ENCODE measurements around the gene PLEKHH3. TPM values are rescaled to one million over a fixed set of nuclear protein-coding genes. Genes with fewer than 3 reads are reported as not detected.

Gene PLEKHH3
- total and polyA plus RNA-seq, 2 of the 4 experiments (the other 2 are of a cell fraction): 2.9 to 10.5 TPM

DNA sequence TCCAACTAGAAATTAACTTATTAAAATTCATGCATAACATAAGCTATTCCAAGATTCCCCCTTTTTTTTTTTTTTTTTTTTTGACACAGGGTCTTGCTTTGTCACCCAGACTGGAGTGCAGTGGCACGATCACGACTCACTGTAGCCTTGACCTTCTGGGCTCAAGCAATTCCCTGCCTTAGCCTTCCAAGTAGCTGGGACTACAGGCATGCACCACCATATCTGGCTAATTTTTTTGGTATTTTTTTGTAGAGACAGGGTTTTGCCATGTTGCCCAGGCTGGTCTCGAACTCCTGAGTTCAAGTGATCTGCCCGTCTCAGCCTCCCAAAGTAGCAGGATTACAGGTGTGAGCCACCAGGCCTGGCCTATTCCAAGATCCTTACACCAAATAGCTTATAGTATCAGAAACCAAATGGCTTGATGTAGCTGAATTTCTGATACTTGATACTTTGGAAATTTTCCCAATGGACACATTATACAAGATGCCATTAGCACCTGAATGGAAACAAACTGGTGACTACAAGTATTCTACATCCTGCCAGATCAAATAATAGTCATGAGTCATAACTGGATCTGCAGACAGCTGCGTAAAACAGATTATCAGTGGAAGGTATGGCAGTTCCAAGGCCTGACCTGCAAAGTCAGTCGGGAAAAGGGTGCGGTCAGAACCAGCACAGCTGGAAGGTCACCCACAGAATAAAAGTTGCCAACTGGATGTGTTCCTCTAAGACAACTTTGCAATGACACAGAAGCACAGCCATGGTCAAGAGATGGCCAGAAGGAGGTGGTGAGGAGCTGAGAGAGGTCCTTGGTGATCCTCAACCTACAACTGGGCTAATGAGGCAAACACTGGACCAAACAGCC lies 52.8 kb downstream of the PLEKHH3 start:
- H3K4me3 ChIP-seq (ENCODE audit: insufficient read depth, low read depth, low read length): no peak overlapping the region
- BruUV-seq (replicated peaks): no TSS peak
- peak overlapping the region; percentile 23 for H2AK9ac ChIP-seq (replicated peaks; ENCODE audit: low read depth, low read length, poor library complexity)
- no peak overlapping the region for H3K23ac ChIP-seq (ENCODE audit: low read depth, low read length)
- ATAC-seq (ENCODE audit: low read depth): no peak
- dilution Hi-C loops (cut with HindIII; ENCODE audit: low sequenced_read_pairs, unreplicated experiment): no loop called here
- no peak for TF ChIP-seq SMC3 (IDR thresholded peaks at IDR 0.05; ENCODE audit: low read depth, low read length)
- no peak for TF ChIP-seq POLR2A (IDR thresholded peaks at IDR 0.05; ENCODE audit: low read depth, low read length)
- no peak for TF ChIP-seq MAFK (IDR thresholded peaks at IDR 0.05; ENCODE audit: low read depth, low read length)
- TF ChIP-seq RCOR1 (IDR thresholded peaks at IDR 0.05; ENCODE audit: insufficient replicate concordance, low read length): no peak
- no peak for TF ChIP-seq FOS (IDR thresholded peaks at IDR 0.05; ENCODE audit: low read depth, low read length)
- TF ChIP-seq, protein P1, sequence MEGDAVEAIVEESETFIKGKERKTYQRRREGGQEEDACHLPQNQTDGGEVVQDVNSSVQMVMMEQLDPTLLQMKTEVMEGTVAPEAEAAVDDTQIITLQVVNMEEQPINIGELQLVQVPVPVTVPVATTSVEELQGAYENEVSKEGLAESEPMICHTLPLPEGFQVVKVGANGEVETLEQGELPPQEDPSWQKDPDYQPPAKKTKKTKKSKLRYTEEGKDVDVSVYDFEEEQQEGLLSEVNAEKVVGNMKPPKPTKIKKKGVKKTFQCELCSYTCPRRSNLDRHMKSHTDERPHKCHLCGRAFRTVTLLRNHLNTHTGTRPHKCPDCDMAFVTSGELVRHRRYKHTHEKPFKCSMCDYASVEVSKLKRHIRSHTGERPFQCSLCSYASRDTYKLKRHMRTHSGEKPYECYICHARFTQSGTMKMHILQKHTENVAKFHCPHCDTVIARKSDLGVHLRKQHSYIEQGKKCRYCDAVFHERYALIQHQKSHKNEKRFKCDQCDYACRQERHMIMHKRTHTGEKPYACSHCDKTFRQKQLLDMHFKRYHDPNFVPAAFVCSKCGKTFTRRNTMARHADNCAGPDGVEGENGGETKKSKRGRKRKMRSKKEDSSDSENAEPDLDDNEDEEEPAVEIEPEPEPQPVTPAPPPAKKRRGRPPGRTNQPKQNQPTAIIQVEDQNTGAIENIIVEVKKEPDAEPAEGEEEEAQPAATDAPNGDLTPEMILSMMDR (conservative IDR thresholded peaks at IDR 0.05; ENCODE audit: low read depth, low read length): no peak
- no peak for TF ChIP-seq MXI1 (IDR thresholded peaks at IDR 0.05; ENCODE audit: borderline replicate concordance, low read depth, low read length)
- TF ChIP-seq, protein P2, sequence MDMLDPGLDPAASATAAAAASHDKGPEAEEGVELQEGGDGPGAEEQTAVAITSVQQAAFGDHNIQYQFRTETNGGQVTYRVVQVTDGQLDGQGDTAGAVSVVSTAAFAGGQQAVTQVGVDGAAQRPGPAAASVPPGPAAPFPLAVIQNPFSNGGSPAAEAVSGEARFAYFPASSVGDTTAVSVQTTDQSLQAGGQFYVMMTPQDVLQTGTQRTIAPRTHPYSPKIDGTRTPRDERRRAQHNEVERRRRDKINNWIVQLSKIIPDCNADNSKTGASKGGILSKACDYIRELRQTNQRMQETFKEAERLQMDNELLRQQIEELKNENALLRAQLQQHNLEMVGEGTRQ (IDR thresholded peaks at IDR 0.05; ENCODE audit: low read depth, low read length): no peak
- H3K14ac ChIP-seq (replicated peaks; ENCODE audit: low read depth, low read length): no peak overlapping the region
- H3K18ac ChIP-seq (ENCODE audit: low read depth, low read length): no peak overlapping the region
- no peak overlapping the region for H3K4me2 ChIP-seq (ENCODE audit: low read depth, low read length)
- no peaks in the 10 kb centered on the region for H3K9me3 ChIP-seq (ENCODE audit: control insufficient read depth, insufficient read depth, low read length)
- in situ Hi-C loops (cut with MboI; ENCODE audit: low sequenced_read_pairs): no loop called here
- no peak overlapping the region for H2BK120ac ChIP-seq (ENCODE audit: low read depth, low read length)
- H2BK20ac ChIP-seq (ENCODE audit: low read depth, low read length): no peak overlapping the region
- no peak overlapping the region for H4K5ac ChIP-seq (ENCODE audit: low read depth, low read length)
- H3K4ac ChIP-seq (ENCODE audit: low read depth, low read length): no peak overlapping the region
- intact Hi-C loops (cut with micrococcal nuclease): no loop called here
- no peaks in the 10 kb centered on the region for H3K4me1 ChIP-seq (ENCODE audit: control insufficient read depth, insufficient read depth, low read length)
- ChIA-PET POLR2A (ENCODE audit: unreplicated experiment) (no interaction called here), CTCF (interaction anchor here (0.7 kb wide), 1 partner anchor 59 kb away, joined by 3 read pairs; no protein-coding TSS in a partner anchor)
- H3K56ac ChIP-seq (ENCODE audit: extremely low read depth, insufficient read depth, low read length): no peak overlapping the region
- WGBS, 2 experiments (ENCODE audit: extremely low coverage in 2 of 2, insufficient read length in 1 of 2): no CpG with 5 or more reads among the region's 7 CpGs
- no peak overlapping the region for H4K91ac ChIP-seq (ENCODE audit: insufficient read depth, low read depth, low read length)
- no peak overlapping the region for H4K8ac ChIP-seq (ENCODE audit: low read depth in 2 of 2, low read length in 2 of 2)
- no peak overlapping the region for H3K27ac ChIP-seq (ENCODE audit: insufficient read depth, low read length)
- H3K27me3 ChIP-seq (ENCODE audit: control insufficient read depth, insufficient read depth, low read length): peaks cover 8% of the 10 kb centered on the region
- H2AFZ ChIP-seq (replicated peaks; ENCODE audit: low read length, poor library complexity): no peak overlapping the region
- no peak overlapping the region for H2BK15ac ChIP-seq (ENCODE audit: low read depth, low read length)
- DNase-seq: peak; percentile 38
- H3K9me1 ChIP-seq (ENCODE audit: insufficient read depth, low read length): no peaks in the 10 kb centered on the region
- H4K20me1 ChIP-seq (ENCODE audit: insufficient read depth, low read length): no peaks in the 10 kb centered on the region
- no peaks in the 10 kb centered on the region for H3K36me3 ChIP-seq (ENCODE audit: control insufficient read depth, insufficient read depth, low read length)
- no peak overlapping the region for H2AK5ac ChIP-seq (ENCODE audit: low read depth, low read length)
- H3K79me1 ChIP-seq (ENCODE audit: low read depth in 1 of 2, low read length in 2 of 2): no peaks in the 10 kb centered on the region
- H2BK5ac ChIP-seq (ENCODE audit: low read depth, low read length, poor library complexity, severe bottlenecking): no peak overlapping the region
- H3K9ac ChIP-seq (ENCODE audit: low read depth, low read length): no peak overlapping the region
